ENCODE results near the gene PXYLP1.
A peak's percentile ranks its signal among the peaks of the same experiment; 100 is the strongest.
"Not testable (repeated sequence)": the region's sequence is repeated elsewhere in the genome, so short reads cannot be mapped to it uniquely, and the experiment has no call there.

The PXYLP1 gene

GRCh38 chr3:141312354-141313092 lies 80.9 kb downstream of the PXYLP1 start:
- no peak for DNase-seq (ENCODE audit: low read depth in 1 of 2, low spot score in 1 of 2)
- TF ChIP-seq CTCF (IDR thresholded peaks at IDR 0.05; ENCODE audit: insufficient read depth, low read length) (no peak), POLR2AphosphoS5 (IDR thresholded peaks at IDR 0.05; ENCODE audit: low read depth) (no peak), GABPA (IDR thresholded peaks at IDR 0.05; ENCODE audit: low read depth) (no peak), SPI1 (IDR thresholded peaks at IDR 0.05; ENCODE audit: borderline replicate concordance, low read depth) (no peak), REST (IDR thresholded peaks at IDR 0.05; ENCODE audit: insufficient replicate concordance, low read depth) (no peak)
- Histone ChIP-seq H3K27me3 (ENCODE audit: insufficient read depth, poor library complexity, severe bottlenecking) (no peaks in the 10 kb centered on the region), H3K27ac (replicated peaks) (peak overlapping the region; percentile 71), H3K4me3 (replicated peaks; ENCODE audit: insufficient read depth, low read length) (peak overlapping the region; percentile 70)

- no peak for DNase-seq (ENCODE audit: low read depth in 1 of 2, low spot score in 1 of 2)
- no peak overlapping the region for H3K27ac ChIP-seq (replicated peaks)
- no peak overlapping the region for H3K4me3 ChIP-seq (replicated peaks; ENCODE audit: insufficient read depth, low read length)
- TF ChIP-seq POLR2AphosphoS5 (IDR thresholded peaks at IDR 0.05; ENCODE audit: low read depth) (no peak), CTCF (IDR thresholded peaks at IDR 0.05; ENCODE audit: insufficient read depth, low read length) (no peak), REST (IDR thresholded peaks at IDR 0.05; ENCODE audit: insufficient replicate concordance, low read depth) (no peak), GABPA (IDR thresholded peaks at IDR 0.05; ENCODE audit: low read depth) (no peak), SPI1 (IDR thresholded peaks at IDR 0.05; ENCODE audit: borderline replicate concordance, low read depth) (no peak)
- H3K27me3 ChIP-seq (ENCODE audit: insufficient read depth, poor library complexity, severe bottlenecking), result no peaks in the 10 kb centered on the region
These were observed 81.6 kb downstream of the PXYLP1 start for GRCh38 chr3:141313093-141313683.

- not testable (repeated sequence) for DNase-seq (ENCODE audit: low read depth in 1 of 2, low spot score in 1 of 2); H3K27me3 ChIP-seq (ENCODE audit: insufficient read depth, poor library complexity, severe bottlenecking); H3K4me3 ChIP-seq (replicated peaks; ENCODE audit: insufficient read depth, low read length); H3K27ac ChIP-seq (replicated peaks)
These were observed 82.8 kb downstream of the PXYLP1 start for GRCh38 chr3:141314415-141314814.

- DNase-seq (ENCODE audit: low read depth in 1 of 2, low spot score in 1 of 2), result no peak
- no peaks in the 10 kb centered on the region for H3K27me3 ChIP-seq (ENCODE audit: insufficient read depth, poor library complexity, severe bottlenecking)
- no peak overlapping the region for H3K4me3 ChIP-seq (replicated peaks; ENCODE audit: insufficient read depth, low read length)
- H3K27ac ChIP-seq (replicated peaks), result no peak overlapping the region
- no peak for TF ChIP-seq POLR2AphosphoS5 (IDR thresholded peaks at IDR 0.05; ENCODE audit: low read depth)
- no peak for TF ChIP-seq CTCF (IDR thresholded peaks at IDR 0.05; ENCODE audit: insufficient read depth, low read length)
- TF ChIP-seq GABPA (IDR thresholded peaks at IDR 0.05; ENCODE audit: low read depth), result no peak
- TF ChIP-seq REST (IDR thresholded peaks at IDR 0.05; ENCODE audit: insufficient replicate concordance, low read depth), result no peak
- no peak for TF ChIP-seq SPI1 (IDR thresholded peaks at IDR 0.05; ENCODE audit: borderline replicate concordance, low read depth)
These were observed 85.2 kb downstream of the PXYLP1 start for GRCh38 chr3:141316851-141317250.
